ENCODE measurements around the gene TMEM63A.

DNA sequence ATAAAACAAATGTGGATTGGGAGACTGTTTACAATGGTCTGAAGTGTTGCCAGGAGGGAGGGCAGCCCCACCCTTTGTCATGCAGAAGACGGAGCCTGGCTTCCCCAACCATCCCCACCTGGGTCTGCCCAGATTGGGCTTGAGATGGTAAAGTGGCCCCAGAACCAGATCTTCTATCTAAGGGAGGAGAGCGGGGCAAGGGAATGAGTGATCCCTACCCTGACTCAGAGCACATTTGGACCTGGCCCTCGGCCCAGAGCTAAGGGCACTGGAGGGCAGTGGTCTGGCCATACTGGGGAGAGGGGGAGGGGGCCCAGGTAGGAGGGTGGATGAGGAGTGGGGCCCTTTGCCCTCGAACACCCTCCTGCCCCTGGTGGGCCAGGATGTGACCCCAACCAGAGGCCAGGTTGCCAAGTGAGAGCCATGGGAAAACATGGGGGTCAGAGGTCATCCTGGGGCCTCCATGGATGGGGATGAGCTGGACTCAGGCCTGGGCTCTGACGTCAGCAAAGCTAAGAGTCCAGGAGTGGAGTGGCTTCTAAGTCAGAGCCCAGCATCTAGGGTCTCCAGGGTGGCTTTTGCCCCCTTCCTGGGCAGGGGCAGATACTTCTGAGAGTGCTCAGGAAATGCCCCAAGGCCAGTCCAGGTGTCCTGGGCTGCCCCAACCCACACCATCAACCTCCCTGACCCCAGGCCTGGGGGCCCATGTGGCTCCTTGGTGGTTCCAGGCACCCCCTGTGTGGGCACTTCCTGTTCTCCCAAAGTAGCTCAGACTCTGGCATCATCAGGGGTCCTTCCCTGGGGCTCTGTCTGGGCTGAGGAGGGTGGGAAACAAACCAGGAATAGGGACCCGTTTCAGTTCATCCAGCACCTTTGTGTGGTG lies 8.4 kb upstream of the TMEM63A start:
- no peak for TF ChIP-seq POLR2A (IDR thresholded peaks at IDR 0.05; ENCODE audit: low read depth, low read length)
- TF ChIP-seq SPI1 (IDR thresholded peaks at IDR 0.05; ENCODE audit: low read depth, low read length), result no peak
- TF ChIP-seq POLR2AphosphoS5 (IDR thresholded peaks at IDR 0.05; ENCODE audit: low read depth, low read length), result no peak

Measured in GM12891 (cell line).